Lower lobe of right lung (tissue), 2 donors: ENCODE measurements around the gene LMTK3. TPM values are rescaled to one million over a fixed set of nuclear protein-coding genes. Genes with fewer than 3 reads are reported as not detected.

Experiments
- ATAC-seq, 2 donors: fragments of 200-7000 bp; cut with Tn5 transposase; one replicate each; pipeline ENCODE4 v1.9.1; 2020 to 2022; ENCODE audit warnings: mild to moderate bottlenecking in 2 of 2, moderate library complexity in 2 of 2
- DNase-seq: peaks from one replicate; pipeline ENCODE4 v3.0.0-alpha.2; 2020
- H3K27ac ChIP-seq: fragments of 200-600 bp; one replicate; pipeline ENCODE4 v1.8.0; 2022
- H3K27me3 ChIP-seq: fragments of 200-600 bp; one replicate; pipeline ENCODE4 v1.8.0; 2022; ENCODE audit warnings: low read depth
- H3K36me3 ChIP-seq: fragments of 200-600 bp; one replicate; pipeline ENCODE4 v1.8.0; 2022; ENCODE audit warnings: mild to moderate bottlenecking
- H3K4me1 ChIP-seq: fragments of 200-600 bp; one replicate; pipeline ENCODE4 v1.8.0; 2022
- H3K4me3 ChIP-seq: fragments of 200-600 bp; one replicate; pipeline ENCODE4 v1.8.0; 2022; ENCODE audit warnings: mild to moderate bottlenecking
- H3K9me3 ChIP-seq: fragments of 200-600 bp; one replicate; pipeline ENCODE4 v1.8.0; 2022
- intact Hi-C: fragments of 100-400 bp; cut with DNase I; formaldehyde crosslinking; loops from one replicate; pipeline ENCODE4 v1.11.0; 2022
- total RNA-seq: library from RNA; stranded (reverse); fragmentation: NEBNext Ultra II Directional; extraction: Animal tissue kit (Norgen Biotek cat#: 25700); gene quantifications from one replicate; pipeline ENCODE4 v1.2.1, GENCODE V29; 2021
- TF ChIP-seq, protein P1 (sequence below): fragments of 200-600 bp; IDR thresholded peaks from one replicate; pipeline ENCODE4 v1.8.0; 2022; ENCODE audit warnings: antibody characterized with exemption, mild to moderate bottlenecking
- donor health status: DM: no; HTN: yes; CAD: no; lungs with severe emphysema.

LMTK3 gene
- total RNA-seq, 1 donor from 2014 or later, result 7.1 TPM

- Histone ChIP-seq H3K4me3 (peak within 1 kb of the TSS; percentile 99), H3K27me3 (peaks cover 26% of the 10 kb centered on the region), H3K27ac (peak within 1 kb of the TSS; percentile 93), H3K4me1 (peaks cover 31% of the 10 kb centered on the region), H3K36me3 (peaks cover 38% of the 10 kb centered on the region), H3K9me3 (no peaks in the 10 kb centered on the region)
- TF ChIP-seq, protein P1, sequence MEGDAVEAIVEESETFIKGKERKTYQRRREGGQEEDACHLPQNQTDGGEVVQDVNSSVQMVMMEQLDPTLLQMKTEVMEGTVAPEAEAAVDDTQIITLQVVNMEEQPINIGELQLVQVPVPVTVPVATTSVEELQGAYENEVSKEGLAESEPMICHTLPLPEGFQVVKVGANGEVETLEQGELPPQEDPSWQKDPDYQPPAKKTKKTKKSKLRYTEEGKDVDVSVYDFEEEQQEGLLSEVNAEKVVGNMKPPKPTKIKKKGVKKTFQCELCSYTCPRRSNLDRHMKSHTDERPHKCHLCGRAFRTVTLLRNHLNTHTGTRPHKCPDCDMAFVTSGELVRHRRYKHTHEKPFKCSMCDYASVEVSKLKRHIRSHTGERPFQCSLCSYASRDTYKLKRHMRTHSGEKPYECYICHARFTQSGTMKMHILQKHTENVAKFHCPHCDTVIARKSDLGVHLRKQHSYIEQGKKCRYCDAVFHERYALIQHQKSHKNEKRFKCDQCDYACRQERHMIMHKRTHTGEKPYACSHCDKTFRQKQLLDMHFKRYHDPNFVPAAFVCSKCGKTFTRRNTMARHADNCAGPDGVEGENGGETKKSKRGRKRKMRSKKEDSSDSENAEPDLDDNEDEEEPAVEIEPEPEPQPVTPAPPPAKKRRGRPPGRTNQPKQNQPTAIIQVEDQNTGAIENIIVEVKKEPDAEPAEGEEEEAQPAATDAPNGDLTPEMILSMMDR, result no peak
- intact Hi-C loops, result no loop called here
- DNase-seq (peak; percentile 94), ATAC-seq (peak; percentile 91 to 94)
Measured at GRCh38 chr19:48445606-48446481, 65.8 kb downstream of the LMTK3 start, which contains the start of gene GRWD1. GRWD1 (plus strand) TSS chr19:48445983; CDS start chr19:48446006, 23 bp downstream.

GRCh38 chr19:48445256-48445605 lies 66.4 kb downstream of the LMTK3 start:
- Histone ChIP-seq H3K27ac (peak overlapping the region; percentile 93), H3K4me1 (peaks cover 31% of the 10 kb centered on the region), H3K27me3 (peaks cover 27% of the 10 kb centered on the region), H3K36me3 (peaks cover 31% of the 10 kb centered on the region), H3K4me3 (peak overlapping the region; percentile 99), H3K9me3 (no peaks in the 10 kb centered on the region)
- peak; percentile 57 to 62 for ATAC-seq
- intact Hi-C loops, result no loop called here
- no peak for DNase-seq
- TF ChIP-seq, protein P1, result peak; percentile 46

DNA sequence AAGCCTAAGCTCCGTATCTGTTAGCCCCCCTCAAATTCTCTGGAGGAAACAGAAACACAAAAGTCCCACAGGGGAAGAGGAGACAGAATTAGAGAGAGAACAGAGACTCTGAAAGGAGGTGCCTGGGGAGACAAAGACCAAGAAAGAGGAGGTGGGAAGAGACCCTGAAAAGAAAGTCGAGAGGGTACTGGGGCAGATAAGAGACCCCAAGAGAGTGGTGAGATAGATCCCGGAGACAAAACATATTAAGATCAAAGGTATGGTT lies 66.8 kb downstream of the LMTK3 start:
- ATAC-seq, result no peak
- H3K36me3 ChIP-seq, result peaks cover 28% of the 10 kb centered on the region
- peaks cover 31% of the 10 kb centered on the region for H3K4me1 ChIP-seq
- peak overlapping the region; percentile 93 for H3K27ac ChIP-seq
- DNase-seq, result no peak
- H3K27me3 ChIP-seq, result peaks cover 28% of the 10 kb centered on the region
- intact Hi-C loops, result no loop called here
- peak overlapping the region; percentile 99 for H3K4me3 ChIP-seq
- H3K9me3 ChIP-seq, result no peaks in the 10 kb centered on the region
- TF ChIP-seq, protein P1, result no peak

GRCh38 chr19:48444129-48444935 lies 67.3 kb downstream of the LMTK3 start:
- no peaks in the 10 kb centered on the region for H3K9me3 ChIP-seq
- H3K4me3 ChIP-seq, result peak overlapping the region; percentile 99
- ATAC-seq (no peak), DNase-seq (no peak)
- H3K27me3 ChIP-seq, result peaks cover 30% of the 10 kb centered on the region
- peaks cover 22% of the 10 kb centered on the region for H3K36me3 ChIP-seq
- intact Hi-C loops, result no loop called here
- TF ChIP-seq, protein P1, result no peak
- peak overlapping the region; percentile 93 for H3K27ac ChIP-seq
- peaks cover 31% of the 10 kb centered on the region for H3K4me1 ChIP-seq

GRCh38 chr19:48443731-48444128 lies 67.9 kb downstream of the LMTK3 start:
- TF ChIP-seq, protein P1, result no peak
- no peak overlapping the region for H3K27ac ChIP-seq
- no peak for ATAC-seq
- H3K36me3 ChIP-seq, result peaks cover 19% of the 10 kb centered on the region
- peaks cover 31% of the 10 kb centered on the region for H3K4me1 ChIP-seq
- H3K4me3 ChIP-seq, result peak overlapping the region; percentile 99
- H3K27me3 ChIP-seq, result peaks cover 30% of the 10 kb centered on the region
- intact Hi-C loops, result no loop called here
- no peaks in the 10 kb centered on the region for H3K9me3 ChIP-seq
- DNase-seq, result no peak
